Fibroblast of pulmonary artery (primary cell): ENCODE results near the gene MSRB3.
A peak's percentile ranks its signal among the peaks of the same experiment; 100 is the strongest.
"Not testable (repeated sequence)": the region's sequence is repeated elsewhere in the genome, so short reads cannot be mapped to it uniquely, and the experiment has no call there.

Source experiments
- DNase-seq: peaks from one replicate; pipeline ENCODE4 v3.0.0-alpha.2; 2010; ENCODE audit warnings: low read depth
- H3K4me3 ChIP-seq: replicated peaks from 2 replicates; pipeline ENCODE4 v1.5.1; 2011; ENCODE audit warnings: low read depth, mild to moderate bottlenecking, control low read depth, low read length, moderate library complexity
- CTCF ChIP-seq: IDR thresholded peaks from 2 replicates; pipeline ENCODE4 v1.5.1; 2011; ENCODE audit warnings: mild to moderate bottlenecking, control low read depth, low read length, inconsistent platforms; ENCODE audit errors: missing control alignments

The MSRB3 gene

GRCh38 chr12:65275627-65276026 lies 2.9 kb upstream of the MSRB3 start:
- no peak for TF ChIP-seq CTCF
- DNase-seq, result no peak
- H3K4me3 ChIP-seq, result no peak overlapping the region

GRCh38 chr12:65276916-65277530 lies 1.5 kb upstream of the MSRB3 start:
- no peak overlapping the region for H3K4me3 ChIP-seq
- TF ChIP-seq CTCF, result no peak
- DNase-seq, result no peak

- DNase-seq, result no peak
- TF ChIP-seq CTCF, result no peak
- peak overlapping the region; percentile 89 for H3K4me3 ChIP-seq
Observed at GRCh38 chr12:65277994-65278575, 398 bp upstream of the MSRB3 start.

GRCh38 chr12:65279369-65280112 lies 1.1 kb downstream of the MSRB3 start:
- H3K4me3 ChIP-seq, result peak overlapping the region; percentile 89
- DNase-seq, result peak; percentile 23
- TF ChIP-seq CTCF, result no peak

- peak; percentile 55 for DNase-seq
- TF ChIP-seq CTCF, result no peak
- H3K4me3 ChIP-seq, result peak overlapping the region; percentile 89
Observed at GRCh38 chr12:65280306-65280705, 1.8 kb downstream of the MSRB3 start.

- no peak for DNase-seq
- peak; percentile 21 for TF ChIP-seq CTCF
- no peak overlapping the region for H3K4me3 ChIP-seq
Observed at GRCh38 chr12:65282840-65283239, 4.4 kb downstream of the MSRB3 start.

GRCh38 chr12:65285532-65285931 lies 7.0 kb downstream of the MSRB3 start:
- not testable (repeated sequence) for H3K4me3 ChIP-seq, DNase-seq
